ENCODE measurements around the gene TTC23.
"Not testable (repeated sequence)": the region's sequence is repeated elsewhere in the genome, so short reads cannot be mapped to it uniquely, and the experiment has no call there.

TTC23 gene

GRCh38 chr15:99118258-99118632 is 131.1 kb downstream of the TTC23 start:
- DNase-seq: no peak

- DNase-seq: no peak
Measured at GRCh38 chr15:99117563-99118257, 131.7 kb downstream of the TTC23 start.

- DNase-seq: no peak
Measured at GRCh38 chr15:99117111-99117510, 132.3 kb downstream of the TTC23 start.

- no peak for DNase-seq
Measured at GRCh38 chr15:99115300-99116215, 133.8 kb downstream of the TTC23 start.

GRCh38 chr15:99114511-99115299 is 134.7 kb downstream of the TTC23 start:
- no peak for DNase-seq

GRCh38 chr15:99113547-99114271 is 135.7 kb downstream of the TTC23 start:
- no peak for DNase-seq

GRCh38 chr15:99111641-99112040 is 137.7 kb downstream of the TTC23 start:
- not testable (repeated sequence) for DNase-seq

GRCh38 chr15:99110581-99111320 is 138.6 kb downstream of the TTC23 start:
- DNase-seq: no peak

GRCh38 chr15:99110093-99110492 is 139.3 kb downstream of the TTC23 start:
- no peak for DNase-seq

- no peak for DNase-seq
Measured at GRCh38 chr15:99109555-99110021, 139.8 kb downstream of the TTC23 start.

GRCh38 chr15:99108993-99109392 is 140.4 kb downstream of the TTC23 start:
- DNase-seq: no peak

- no peak for DNase-seq
Measured at GRCh38 chr15:99106417-99107220, 142.8 kb downstream of the TTC23 start.

- DNase-seq: no peak
Measured at GRCh38 chr15:99105514-99106341, 143.7 kb downstream of the TTC23 start.

GRCh38 chr15:99104788-99105513 is 144.4 kb downstream of the TTC23 start, which contains the start of gene SYNM:
SYNM (plus strand) TSS chr15:99105080; CDS start chr15:99105200, 120 bp downstream.
- no peak for DNase-seq

- DNase-seq: no peak
Measured at GRCh38 chr15:99103279-99103678, 146.1 kb downstream of the TTC23 start.

- DNase-seq: no peak
Measured at GRCh38 chr15:99102332-99103235, 146.8 kb downstream of the TTC23 start.

GRCh38 chr15:99101501-99101900 is 147.9 kb downstream of the TTC23 start:
- DNase-seq: no peak

Data from effector CD8-positive, alpha-beta T cell (primary cell).